GM19372 (cell line): Measurements from ENCODE around the gene NRG4.
A peak's percentile ranks its signal among the peaks of the same experiment; 100 is the strongest.
"Not testable (repeated sequence)": the region's sequence is repeated elsewhere in the genome, so short reads cannot be mapped to it uniquely, and the experiment has no call there.

Source experiments
- ATAC-seq: cut with Tn5 transposase; IDR thresholded peaks from one replicate; pipeline ENCODE4 v1.9.1; 2021; ENCODE audit warnings: mild to moderate bottlenecking, low read depth, moderate library complexity; ENCODE audit not compliant: unreplicated experiment

The NRG4 gene

GRCh38 chr15:75928680-75929608 lies 83.3 kb downstream of the NRG4 start:
- no peak for ATAC-seq

GRCh38 chr15:75927601-75928000 lies 84.6 kb downstream of the NRG4 start:
- no peak for ATAC-seq

GRCh38 chr15:75926931-75927330 lies 85.3 kb downstream of the NRG4 start:
- no peak for ATAC-seq

GRCh38 chr15:75925440-75925839 lies 86.8 kb downstream of the NRG4 start:
- no peak for ATAC-seq

- ATAC-seq = no peak
Observed at GRCh38 chr15:75924576-75924975, 87.6 kb downstream of the NRG4 start.

GRCh38 chr15:75923756-75924155 lies 88.5 kb downstream of the NRG4 start:
- no peak for ATAC-seq

GRCh38 chr15:75921732-75922703 lies 90.2 kb downstream of the NRG4 start:
- ATAC-seq = no peak

- ATAC-seq = no peak
Observed at GRCh38 chr15:75920079-75920478, 92.1 kb downstream of the NRG4 start.

GRCh38 chr15:75918135-75918534 lies 94.1 kb downstream of the NRG4 start:
- ATAC-seq = no peak

- ATAC-seq = no peak
Observed at GRCh38 chr15:75916978-75917377, 95.2 kb downstream of the NRG4 start.

GRCh38 chr15:75910355-75910754 lies 101.9 kb downstream of the NRG4 start:
- ATAC-seq = not testable (repeated sequence)

- no peak for ATAC-seq
Observed at GRCh38 chr15:75905231-75905630, 107.0 kb downstream of the NRG4 start.

GRCh38 chr15:75903331-75904239 lies 108.6 kb downstream of the NRG4 start, which contains the start of gene FBXO22:
TSS of gene FBXO22 (plus strand) at chr15:75903878. CDS start at chr15:75903964, 86 bp downstream.
- ATAC-seq = peak; percentile 95

- no peak for ATAC-seq
Observed at GRCh38 chr15:75902129-75902557, 110.1 kb downstream of the NRG4 start.

- ATAC-seq = no peak
Observed at GRCh38 chr15:75900577-75900976, 111.6 kb downstream of the NRG4 start.

GRCh38 chr15:75895731-75896130 lies 116.5 kb downstream of the NRG4 start:
- no peak for ATAC-seq

- no peak for ATAC-seq
Observed at GRCh38 chr15:75891895-75892294, 120.3 kb downstream of the NRG4 start.
